PC-3 (cell line): ENCODE results near the gene OTUD1.

Experiments used
- EZH2phosphoT487 ChIP-seq: fragments of 300-600 bp; sonication (generic); IDR thresholded peaks from 2 replicates; pipeline ENCODE4 v1.6.1; 2018; ENCODE audit warnings: mild to moderate bottlenecking, antibody characterized with exemption, low read length, borderline replicate concordance
- TF ChIP-seq, protein P1 (sequence below): fragments of 300-600 bp; sonication (generic); conservative IDR thresholded peaks from 2 replicates; pipeline ENCODE4 v1.5.1; 2017; ENCODE audit warnings: antibody characterized with exemption, low read depth, mild to moderate bottlenecking, low read length

- TF ChIP-seq, protein P1, sequence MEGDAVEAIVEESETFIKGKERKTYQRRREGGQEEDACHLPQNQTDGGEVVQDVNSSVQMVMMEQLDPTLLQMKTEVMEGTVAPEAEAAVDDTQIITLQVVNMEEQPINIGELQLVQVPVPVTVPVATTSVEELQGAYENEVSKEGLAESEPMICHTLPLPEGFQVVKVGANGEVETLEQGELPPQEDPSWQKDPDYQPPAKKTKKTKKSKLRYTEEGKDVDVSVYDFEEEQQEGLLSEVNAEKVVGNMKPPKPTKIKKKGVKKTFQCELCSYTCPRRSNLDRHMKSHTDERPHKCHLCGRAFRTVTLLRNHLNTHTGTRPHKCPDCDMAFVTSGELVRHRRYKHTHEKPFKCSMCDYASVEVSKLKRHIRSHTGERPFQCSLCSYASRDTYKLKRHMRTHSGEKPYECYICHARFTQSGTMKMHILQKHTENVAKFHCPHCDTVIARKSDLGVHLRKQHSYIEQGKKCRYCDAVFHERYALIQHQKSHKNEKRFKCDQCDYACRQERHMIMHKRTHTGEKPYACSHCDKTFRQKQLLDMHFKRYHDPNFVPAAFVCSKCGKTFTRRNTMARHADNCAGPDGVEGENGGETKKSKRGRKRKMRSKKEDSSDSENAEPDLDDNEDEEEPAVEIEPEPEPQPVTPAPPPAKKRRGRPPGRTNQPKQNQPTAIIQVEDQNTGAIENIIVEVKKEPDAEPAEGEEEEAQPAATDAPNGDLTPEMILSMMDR, result no peak
- TF ChIP-seq EZH2phosphoT487, result no peak
These were observed 18.9 kb downstream of the OTUD1 start for GRCh38 chr10:23457632-23458417.
